Activated CD4-positive, alpha-beta T cell treated with anti-CD3 and anti-CD28 coated beads for 48 hours (primary cell): ENCODE data around the gene SPATS2L.

Source experiments
- DNase-seq: peaks from one replicate; pipeline ENCODE4 v3.0.0-alpha.2; 2020

The SPATS2L gene

DNA sequence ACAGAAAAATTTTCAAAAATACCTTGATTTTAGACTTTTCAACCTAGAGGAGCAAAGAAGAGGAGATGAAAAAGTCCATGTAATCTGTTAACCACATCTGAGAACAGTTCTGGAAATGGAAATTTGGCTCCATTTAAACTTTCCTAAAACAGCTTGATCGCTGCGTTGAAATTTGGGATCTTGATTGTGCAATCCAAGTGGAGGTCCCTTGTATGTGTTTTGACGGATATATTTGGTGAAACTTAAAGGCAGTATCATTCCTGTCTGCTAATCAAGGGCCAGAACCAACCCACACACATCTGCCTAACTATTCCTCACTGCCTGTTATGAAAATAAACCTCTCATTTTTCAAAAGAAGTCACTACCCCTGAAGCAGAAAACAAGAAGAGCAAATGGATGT is 46.6 kb downstream of the SPATS2L start:
- no peak for DNase-seq

DNA sequence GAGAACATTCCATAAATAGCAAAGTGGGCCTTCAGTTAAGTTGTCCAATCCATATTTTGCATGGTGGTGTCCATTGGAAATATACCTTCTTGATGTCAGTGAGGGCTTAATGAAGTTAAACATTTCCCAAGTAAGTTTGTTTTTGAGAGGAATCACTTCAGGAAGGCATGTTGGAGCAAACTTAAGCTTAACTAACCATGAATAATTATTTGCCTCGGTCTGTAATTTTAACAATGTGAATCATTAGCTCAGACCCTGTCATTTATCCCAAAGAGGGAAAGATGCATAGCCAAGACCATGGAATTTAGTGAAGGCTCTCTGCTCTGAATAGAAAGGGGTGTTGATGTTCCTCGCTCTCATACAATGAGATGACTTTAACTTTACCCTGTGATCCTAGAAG is 47.4 kb downstream of the SPATS2L start:
- DNase-seq: no peak

DNA sequence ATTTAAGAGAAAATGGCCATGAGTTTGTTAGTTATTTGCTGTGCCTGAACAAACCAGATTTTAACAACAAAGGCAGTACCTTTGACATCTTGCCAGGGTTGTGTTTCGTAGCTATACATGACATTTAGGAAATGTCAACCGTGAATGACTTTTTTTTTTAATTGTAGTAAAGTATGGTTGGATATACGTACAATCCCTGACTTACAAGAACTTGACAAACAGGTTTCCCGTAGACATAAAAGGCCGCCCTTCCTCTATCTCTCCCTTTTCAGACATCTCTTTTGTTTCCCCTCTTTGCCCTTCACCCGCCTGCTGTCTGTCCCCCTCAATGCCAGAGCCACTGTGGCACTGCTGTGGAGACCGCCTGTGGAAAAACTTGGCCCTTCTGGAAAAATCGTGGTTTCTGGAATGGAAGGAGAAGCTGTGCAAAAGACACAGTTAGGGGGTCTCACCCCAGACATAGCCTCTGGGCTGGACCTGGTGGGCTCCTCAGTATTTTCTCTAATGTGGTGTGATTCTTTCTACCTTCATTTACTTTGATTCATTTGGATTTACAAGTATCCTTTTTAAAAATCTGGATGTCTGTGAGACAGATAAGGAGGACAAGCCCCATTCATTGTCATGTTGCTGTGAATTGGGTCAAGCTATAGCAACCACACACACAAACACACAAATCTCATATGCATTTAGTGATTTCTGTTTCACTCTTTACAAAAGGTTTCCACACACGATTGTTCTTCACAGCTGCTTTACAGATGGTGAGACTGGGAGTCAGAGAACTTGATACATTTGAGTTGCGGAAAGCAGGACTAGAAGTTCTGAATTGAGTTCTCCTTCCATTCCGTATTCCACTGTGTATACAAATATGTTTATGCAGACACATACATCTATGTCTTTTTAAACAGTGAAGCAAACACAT is 48.6 kb downstream of the SPATS2L start:
- DNase-seq: no peak

DNA sequence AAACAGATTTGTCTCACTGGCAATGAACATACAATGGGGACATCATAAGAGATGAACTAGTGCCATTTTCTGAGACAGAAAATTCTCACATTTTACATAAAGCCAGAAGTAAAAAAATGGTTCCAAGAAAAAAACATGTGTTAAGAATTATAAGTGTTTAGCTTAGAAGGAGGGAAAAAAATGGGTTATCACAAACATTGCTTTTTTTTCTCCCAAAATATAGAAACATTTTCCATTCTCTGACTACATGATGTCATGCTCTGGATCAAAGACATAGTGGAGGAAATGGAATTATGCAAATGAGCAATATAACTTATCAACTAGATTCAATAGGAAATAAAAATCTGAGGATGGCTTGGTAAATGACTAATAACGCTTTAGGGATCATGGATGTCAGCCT is 49.8 kb downstream of the SPATS2L start:
- no peak for DNase-seq

GRCh38 chr2:200356857-200357384 is 50.4 kb downstream of the SPATS2L start:
- no peak for DNase-seq

DNA sequence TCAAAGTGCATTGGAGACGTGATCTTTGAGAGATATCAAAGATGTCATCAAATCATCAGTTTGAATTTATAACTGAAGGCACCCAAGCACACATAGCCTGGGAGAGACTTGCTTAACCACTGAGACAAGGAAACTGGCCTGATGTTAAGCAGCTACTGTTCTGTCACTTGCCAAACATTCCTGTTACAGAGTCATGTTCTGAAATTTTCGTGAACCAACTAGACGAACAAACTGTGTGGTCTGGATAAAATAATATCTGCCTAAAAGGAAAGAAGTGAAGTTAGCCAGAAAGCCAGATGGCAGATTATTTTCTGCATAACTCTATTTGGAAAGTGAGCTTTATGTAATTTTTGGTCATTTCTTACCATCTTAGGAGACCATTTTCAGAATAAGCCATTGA is 51.4 kb downstream of the SPATS2L start:
- no peak for DNase-seq

- no peak for DNase-seq
Measured at GRCh38 chr2:200359552-200359951, 53.1 kb downstream of the SPATS2L start.

GRCh38 chr2:200360364-200360763 is 53.9 kb downstream of the SPATS2L start:
- no peak for DNase-seq

GRCh38 chr2:200362202-200362917 is 55.9 kb downstream of the SPATS2L start:
- no peak for DNase-seq

- no peak for DNase-seq
Measured at GRCh38 chr2:200363279-200363678, 56.8 kb downstream of the SPATS2L start.

DNA sequence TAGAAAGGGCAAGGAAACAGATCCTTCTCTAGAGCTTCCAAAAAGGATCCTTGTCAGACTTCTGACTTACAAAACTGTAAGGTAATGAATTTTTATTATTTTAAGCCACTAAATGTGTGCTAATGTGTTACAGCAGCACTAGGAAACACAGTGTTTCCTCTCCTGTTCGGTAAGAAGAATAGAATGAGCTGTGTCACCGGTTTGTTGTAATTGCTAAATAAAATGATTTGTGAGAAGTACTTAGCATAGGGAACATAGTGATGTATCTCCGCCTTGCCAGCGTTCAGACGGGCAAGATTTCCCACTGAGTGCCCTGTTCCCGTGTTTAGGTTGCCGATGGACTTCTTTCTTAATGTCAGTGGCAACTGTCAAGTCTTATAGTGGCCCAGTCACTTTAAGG is 57.6 kb downstream of the SPATS2L start:
- DNase-seq: no peak

DNA sequence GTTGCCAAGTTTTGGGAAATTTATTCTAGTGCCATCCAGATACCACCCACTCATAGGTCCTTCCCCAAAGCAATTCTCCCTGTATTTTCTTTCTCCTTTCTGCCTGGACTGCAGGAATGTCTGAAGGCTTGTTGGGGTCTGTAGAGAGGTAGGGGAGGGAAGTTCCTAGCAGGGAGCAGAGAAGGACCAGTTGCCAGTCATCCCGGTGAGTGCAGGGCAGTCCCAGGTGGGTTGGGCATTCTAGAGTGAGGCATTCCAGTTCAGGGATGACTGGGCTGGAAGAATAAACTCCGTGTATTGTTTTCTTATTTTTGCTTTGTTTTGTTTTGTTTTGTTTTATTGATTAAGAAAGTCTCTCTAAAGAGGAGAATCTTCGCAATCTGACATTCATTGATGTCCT is 58.1 kb downstream of the SPATS2L start:
- DNase-seq: no peak

- no peak for DNase-seq
Measured at GRCh38 chr2:200365209-200365608, 58.7 kb downstream of the SPATS2L start.

GRCh38 chr2:200367155-200367554 is 60.7 kb downstream of the SPATS2L start:
- no peak for DNase-seq

GRCh38 chr2:200369886-200370285 is 63.4 kb downstream of the SPATS2L start:
- DNase-seq: no peak

DNA sequence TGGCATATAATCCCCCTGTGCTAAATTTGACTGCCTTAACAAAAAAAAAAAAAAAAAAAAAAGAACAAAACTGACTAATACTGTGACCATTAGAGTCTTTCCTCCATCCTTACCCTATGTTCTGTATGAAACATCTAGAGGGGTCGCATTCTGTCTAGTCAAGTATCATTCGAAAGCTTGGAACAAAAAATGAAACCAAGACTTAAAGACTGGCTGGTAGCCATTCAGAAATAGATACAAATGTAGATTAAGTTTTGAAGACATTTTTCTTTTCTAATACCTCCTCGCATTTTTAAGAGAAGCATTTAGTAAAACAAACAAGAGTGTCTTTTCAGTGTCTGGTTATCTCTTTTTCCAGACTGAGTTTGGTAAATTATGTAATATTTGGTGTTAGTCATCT is 66.7 kb downstream of the SPATS2L start:
- no peak for DNase-seq

- peak; percentile 25 for DNase-seq
Measured at GRCh38 chr2:200373973-200374416, 67.5 kb downstream of the SPATS2L start.

- DNase-seq: no peak
Measured at GRCh38 chr2:200376513-200377354, 70.2 kb downstream of the SPATS2L start.

- DNase-seq: no peak
Measured at GRCh38 chr2:200377355-200378336, 71.2 kb downstream of the SPATS2L start.

GRCh38 chr2:200378652-200379290 is 72.3 kb downstream of the SPATS2L start:
- no peak for DNase-seq

GRCh38 chr2:200379481-200380090 is 73.1 kb downstream of the SPATS2L start:
- DNase-seq: no peak
